Adipose tissue (tissue), 3 donors: ENCODE results near the gene ANAPC2. TPM values are rescaled to one million over a fixed set of nuclear protein-coding genes. Genes with fewer than 3 reads are reported as not detected.

Source experiments
- H3K27ac ChIP-seq: one replicate; pipeline ENCODE4 v1.5.1; 2013; ENCODE audit warnings: low read depth, low read length
- WGBS, 3 donors: extraction: QIAGEN DNeasy Blood & Tissue Kit; methylation state at CpG; one replicate each; pipeline ENCODE4 v1.1.7; 2013; 5-methylcytosine and 5-hydroxymethylcytosine counted together
- polyA plus RNA-seq, 3 donors: library from polyadenylated mRNA; stranded (reverse); fragments of 200-250 nt; gene quantifications; one replicate each; pipeline ENCODE4 v1.2.3, GENCODE V29; 2013
- donor health status: healthy with polysubstance abuse.
- donor health status: Bipolar disorder and iron deficiency.
- donor health status: healthy.

ANAPC2 gene
- polyA plus RNA-seq, 3 donors, result 27.5 to 39.9 (median 38.6) TPM

DNA sequence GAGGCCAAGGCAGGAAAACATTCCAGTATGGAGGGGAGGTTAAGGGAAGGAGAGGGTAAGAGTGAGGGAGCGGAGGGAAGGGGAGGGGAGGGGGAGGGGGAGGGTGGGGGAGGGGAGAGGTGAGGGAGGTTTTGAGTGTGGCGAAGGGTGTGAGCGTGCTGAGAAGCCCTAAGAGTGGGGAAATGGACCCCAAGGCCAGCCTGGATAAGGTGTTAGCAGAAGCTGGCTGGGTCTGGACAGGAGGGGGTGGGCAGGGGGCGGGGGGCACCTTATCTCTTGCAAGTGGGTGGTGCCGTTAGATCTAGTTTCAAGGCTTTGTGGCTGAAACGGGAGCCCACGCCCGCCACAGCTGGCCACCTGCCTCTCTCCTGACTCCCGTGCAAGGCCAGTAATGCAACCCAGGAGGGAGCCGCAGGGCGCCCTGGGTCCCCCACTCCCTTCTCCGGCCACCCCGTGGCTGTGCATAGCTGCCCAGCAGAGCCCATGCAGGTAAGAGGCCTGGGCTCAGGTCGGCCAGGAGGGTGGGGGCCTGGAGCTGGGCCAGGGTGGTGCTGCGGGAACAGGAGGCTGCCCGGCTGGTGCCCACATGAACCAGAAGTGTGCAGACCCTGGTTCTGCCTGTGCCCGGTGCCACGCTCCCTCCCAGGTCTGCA is 39.6 kb upstream of the ANAPC2 start:
- WGBS, 3 donors, result 25 to 43% (median 33%) methylated on average over 18 of the region's 18 CpGs

DNA sequence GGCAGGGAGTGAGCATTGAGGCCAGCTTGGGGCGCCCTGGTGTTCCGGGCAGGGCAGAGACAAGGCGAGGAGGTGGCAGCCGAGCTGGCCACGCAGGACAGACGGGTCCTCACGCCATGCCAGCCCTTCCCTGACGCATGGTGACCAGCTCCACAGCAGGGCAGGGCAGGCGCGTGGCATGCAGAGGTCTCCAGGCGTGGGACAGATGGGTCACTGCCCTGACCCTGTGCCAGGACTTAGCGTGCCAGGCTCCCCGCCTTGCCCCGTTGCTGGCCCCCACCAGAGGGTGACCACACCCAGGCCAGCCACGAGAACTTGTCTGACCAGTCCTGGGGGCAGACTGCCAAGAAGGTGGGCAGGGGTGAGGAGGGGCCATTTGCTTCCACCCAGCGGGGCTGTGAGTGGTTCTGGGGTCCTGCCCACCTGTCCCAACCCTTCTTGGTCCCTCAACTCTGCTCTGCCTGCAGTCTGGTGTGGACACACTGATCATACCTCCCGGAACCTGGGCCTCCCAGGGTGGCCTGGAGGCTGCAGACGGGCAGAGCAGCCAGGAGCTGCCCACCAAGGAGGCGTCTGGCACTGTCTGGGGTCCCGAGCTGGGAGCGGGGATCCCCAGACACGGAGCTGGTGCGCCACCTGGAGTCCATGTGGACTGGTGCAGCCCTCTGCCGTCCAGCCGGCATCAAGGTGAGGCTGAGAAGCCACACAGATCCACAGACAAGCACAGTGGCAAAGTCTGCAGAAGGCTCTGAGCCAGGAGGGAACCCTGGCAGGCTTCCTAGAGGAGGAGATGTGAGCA is 38.9 kb upstream of the ANAPC2 start, which contains the start of gene RNF224:
RNF224 (plus strand) TSS at position 449 of the 799 bp plus-strand sequence. CDS start 834 bp downstream, outside the sequence.
- 11 to 39% (median 31%) methylated on average over 22 to 25 of the region's 25 CpGs for WGBS, 3 donors
- H3K27ac ChIP-seq, result no peak within 1 kb of the TSS

More for the DNA sequence above, 39.6 kb upstream of the ANAPC2 start:
- H3K27ac ChIP-seq, result no peak overlapping the region

DNA sequence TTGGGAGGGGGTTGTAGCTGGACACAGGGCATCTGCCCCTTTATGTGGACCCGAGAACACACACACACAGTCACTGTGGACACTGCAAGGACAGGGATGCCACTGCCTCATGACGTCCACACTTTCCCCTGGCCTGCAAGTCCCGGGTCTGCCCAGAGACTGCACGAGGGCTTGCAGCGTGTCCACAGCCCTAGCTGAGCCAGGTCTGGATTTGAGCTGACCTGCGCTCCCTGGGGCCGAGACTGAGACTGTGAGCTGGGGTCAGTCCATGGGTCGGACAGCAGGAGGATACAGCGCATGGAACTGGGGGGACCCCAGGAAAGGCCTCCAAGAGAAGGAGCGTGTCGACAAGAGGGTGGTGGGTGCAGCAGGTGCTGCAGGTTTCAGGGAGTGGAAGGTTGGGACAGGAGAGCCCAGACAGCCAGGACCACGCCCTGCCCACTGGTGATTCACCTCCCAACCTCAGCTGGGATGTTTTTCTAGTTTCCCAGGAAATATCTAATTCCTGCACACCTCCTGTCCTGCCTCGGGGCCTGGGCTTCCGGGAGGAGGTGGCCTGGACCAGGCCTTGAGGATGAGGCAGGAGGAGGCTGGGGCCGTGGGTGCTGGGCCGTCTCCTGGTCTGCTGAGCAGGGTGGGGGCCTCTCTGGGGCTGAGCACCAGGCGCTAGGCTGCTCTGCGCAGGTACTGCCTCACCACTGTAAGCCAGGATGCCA is 38.1 kb upstream of the ANAPC2 start:
- H3K27ac ChIP-seq, result no peak overlapping the region
- 64 to 70% (median 66%) methylated on average over 18 of the region's 18 CpGs for WGBS, 3 donors

DNA sequence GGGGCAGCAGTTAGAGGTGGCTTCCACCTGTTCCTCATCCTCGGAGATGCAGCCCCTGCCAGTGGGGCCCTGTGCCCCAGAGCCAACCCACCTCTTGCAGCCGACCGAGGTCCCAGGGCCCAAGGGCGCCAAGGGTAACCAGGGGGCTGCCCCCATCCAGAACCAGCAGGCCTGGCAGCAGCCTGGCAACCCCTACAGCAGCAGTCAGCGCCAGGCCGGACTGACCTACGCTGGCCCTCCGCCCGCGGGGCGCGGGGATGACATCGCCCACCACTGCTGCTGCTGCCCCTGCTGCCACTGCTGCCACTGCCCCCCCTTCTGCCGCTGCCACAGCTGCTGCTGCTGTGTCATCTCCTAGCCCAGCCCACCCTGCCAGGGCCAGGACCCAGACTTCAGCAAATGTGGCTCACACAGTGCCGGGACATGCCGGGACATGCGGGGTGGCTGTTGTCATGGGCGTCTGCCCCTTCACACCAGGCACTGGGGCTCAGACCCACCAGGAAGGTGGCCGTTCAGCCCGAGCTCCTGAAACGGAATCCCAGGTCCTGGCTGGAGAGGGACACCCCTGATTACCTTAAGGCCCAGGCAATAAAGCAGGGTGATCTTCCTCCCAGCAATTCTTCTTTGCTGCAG is 37.5 kb upstream of the ANAPC2 start:
- H3K27ac ChIP-seq, result no peak overlapping the region
- 79% methylated on average over 21 of the region's 21 CpGs for WGBS, 3 donors

DNA sequence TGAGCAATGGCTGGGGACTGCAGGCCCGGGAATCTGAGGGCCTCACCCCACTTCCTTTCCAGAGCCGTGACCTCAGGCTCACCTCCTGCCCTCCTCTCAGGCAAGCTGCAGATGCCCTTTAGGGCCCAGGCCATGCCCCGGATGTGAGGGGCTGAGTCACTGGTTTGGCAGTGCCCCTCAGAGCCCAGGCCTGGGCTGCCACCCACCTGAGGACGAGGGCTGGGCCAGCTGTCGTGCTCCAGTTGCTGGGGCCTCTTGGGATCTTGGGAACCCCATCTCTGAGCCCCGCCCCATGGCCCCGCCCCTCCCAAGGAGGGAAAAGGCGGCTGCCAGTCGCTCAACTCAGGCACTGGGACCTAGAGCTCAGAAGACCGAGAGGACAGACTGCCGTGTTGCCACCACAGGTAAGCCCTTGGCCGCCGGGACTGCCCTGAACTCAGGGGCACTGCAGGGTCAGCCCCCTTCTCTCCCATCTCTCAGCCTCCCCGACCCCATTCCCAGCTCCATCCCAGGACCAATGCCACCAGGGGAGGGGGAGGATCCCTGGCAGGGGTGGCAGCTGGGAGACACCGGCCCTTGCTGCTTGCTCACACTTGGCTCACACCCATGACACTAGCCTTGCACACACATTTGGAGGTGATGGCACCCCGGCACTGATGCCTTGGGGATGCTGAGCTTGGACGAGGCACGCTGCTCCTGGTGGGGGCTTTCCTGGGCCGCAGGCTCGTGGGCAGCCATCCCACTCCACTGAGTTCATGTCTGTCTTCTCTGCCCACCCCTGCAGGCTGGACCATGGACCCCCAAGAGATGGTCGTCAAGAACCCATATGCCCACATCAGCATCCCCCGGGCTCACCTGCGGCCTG is 36.7 kb upstream of the ANAPC2 start, which contains the start of gene CYSRT1:
CYSRT1 (plus strand) TSS at position 345 of the 865 bp plus-strand sequence; CDS start at position 793, 448 bp downstream.
- 54 to 56% (median 55%) methylated on average over 22 to 23 of the region's 23 CpGs for WGBS, 3 donors
- H3K27ac ChIP-seq, result no peak within 1 kb of the TSS

DNA sequence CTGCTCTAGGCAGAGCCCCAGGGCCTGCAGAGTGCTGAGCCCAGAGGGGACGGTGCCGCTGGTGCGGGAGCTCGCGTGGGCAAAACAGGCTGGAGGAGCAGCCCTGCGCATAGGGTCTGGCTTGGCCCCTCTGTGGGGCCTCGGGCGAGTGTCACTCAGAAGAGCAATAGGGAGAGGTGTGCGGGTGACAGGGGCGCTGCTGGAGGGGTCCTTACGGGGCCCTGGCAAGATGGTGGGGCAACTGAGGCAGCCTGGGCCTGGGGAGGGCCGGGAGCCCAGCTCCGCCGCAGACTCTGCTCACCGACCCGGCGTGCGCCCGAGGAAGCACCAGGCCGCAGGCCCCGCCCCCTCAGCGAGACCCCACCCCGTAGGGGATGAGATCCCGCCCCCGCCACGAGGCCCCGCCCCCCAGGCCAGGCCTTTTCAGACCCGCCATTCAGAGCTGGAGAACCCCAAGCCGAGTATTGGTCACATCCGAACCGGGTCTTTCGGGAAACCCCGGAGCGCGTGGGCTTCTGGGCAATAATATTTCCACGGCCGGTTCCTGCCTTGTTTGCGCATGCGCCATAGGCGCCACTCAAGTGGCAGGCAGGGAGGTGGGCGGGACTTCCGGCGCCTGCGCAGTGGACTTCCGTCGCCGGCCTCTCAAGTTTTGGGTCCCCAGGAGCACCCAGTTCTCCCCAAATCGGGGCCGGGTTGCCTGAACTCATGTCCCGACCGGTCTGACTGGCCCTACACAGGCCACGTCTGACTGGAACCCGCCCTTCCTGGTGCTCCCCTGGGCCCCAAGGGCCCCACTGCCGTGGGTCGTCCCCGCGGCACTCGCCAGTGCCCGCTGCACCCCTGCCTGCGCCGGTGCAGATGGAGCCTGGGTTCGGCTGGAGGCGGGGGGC is 35.0 kb upstream of the ANAPC2 start:
- H3K27ac ChIP-seq, result no peak overlapping the region
- WGBS, 3 donors, result 1 to 3% (median 1%) methylated on average over 47 to 63 of the region's 63 CpGs

DNA sequence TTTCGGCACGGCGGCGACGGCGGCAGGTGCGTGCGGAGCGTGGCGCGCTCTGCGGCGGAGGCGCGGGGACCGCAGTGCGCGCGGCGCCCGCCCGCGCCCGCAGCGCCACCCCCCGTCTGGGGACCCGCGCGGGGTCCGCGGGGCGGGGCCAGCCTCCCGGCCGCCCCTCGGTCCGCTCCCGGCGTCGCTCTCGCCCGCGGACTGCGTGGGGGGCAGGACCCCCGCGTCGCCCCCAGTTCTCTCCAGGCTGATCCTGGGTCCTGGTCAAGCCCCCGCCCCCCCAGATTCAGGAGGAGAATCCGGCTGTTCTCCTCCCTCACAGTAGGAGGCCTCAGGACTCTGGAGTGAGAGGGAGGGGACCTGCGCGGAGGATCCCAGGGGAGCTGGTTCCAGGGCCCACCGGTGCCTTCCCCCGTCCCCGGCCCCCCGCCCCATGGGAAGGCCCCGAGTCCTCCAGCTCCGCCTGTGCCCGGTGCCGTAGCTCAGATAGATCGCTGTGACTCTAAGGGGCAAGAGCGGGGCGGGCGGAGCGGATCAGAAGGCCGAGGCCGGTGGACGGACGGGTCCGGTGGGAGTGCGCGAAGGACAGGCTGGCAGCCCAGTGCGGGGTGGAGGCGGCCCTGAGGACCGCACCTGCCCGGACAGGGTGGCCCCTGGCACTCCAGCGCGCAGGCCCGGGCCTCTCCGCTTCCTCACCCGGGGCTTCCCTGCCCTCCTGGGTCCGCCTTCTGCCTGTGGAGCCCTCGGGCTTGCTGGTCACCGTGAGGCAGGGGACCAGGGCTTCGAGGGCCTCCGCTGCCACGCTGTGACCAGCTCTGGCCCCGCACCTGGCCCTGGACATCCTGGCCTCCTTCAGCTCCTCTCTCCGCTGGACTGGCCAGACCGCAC is 34.1 kb upstream of the ANAPC2 start, which contains the start of gene RNF208:
RNF208 (minus strand) TSS at position 51 of the 888 bp plus-strand sequence. CDS start 1,028 bp downstream, outside the sequence.
- H3K27ac ChIP-seq, result no peak within 1 kb of the TSS
- 5% methylated on average over 53 to 88 of the region's 88 CpGs for WGBS, 3 donors

DNA sequence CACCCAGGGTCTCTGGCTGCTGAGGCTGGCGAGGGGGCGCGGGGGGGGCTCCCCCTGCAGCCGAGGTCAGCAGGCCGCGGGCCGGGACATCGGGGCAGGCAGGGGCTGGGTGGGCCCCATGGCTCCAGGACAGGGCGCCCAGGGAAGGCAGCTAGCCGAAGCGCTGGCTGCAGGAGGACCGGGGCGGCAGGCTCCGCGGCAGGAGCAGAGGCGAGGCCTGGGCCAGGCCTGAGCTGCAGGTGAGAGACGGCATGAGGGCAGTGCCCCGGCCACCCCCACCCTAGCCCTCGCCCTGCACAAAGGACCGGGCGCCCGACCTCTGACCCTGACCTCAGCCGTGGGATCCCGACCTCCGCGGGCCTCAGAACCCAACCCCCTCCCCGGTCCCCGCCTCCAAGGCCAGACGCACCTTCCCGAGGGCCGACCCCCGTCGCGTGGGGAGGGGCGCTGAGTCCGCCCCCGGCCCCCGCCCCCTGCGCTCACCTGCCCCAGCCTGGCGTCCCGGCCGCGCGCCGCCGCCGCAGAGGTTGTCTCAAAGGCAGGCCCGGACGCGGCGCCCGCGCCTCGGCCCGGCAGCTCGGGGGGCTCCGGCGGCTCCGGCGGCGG is 33.2 kb upstream of the ANAPC2 start:
- H3K27ac ChIP-seq, result no peak overlapping the region
- WGBS, 3 donors, result 2 to 13% (median 11%) methylated on average over 34 to 61 of the region's 61 CpGs

DNA sequence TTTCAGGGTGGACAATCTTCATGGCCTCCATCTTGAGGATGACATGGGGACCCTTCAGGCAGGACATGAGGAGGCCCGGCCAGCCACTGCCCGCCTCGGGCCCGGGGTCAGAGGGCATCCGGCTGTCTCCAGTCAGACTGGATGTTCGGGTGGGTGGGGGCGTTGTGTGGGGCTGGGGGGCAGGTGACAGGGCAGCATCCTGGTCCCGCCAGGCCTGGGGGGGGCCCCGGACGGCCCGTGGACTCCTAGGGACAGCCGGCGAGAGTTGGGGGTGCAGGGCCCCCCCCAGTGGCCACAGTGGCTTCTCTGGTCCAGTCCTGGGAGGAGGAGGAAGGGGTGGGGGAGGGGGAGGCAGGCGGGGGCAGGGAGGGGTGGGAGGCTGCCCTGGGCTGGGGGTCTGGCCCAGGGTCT is 32.7 kb upstream of the ANAPC2 start:
- no peak overlapping the region for H3K27ac ChIP-seq
- 79 to 84% (median 84%) methylated on average over 11 to 14 of the region's 14 CpGs for WGBS, 3 donors

DNA sequence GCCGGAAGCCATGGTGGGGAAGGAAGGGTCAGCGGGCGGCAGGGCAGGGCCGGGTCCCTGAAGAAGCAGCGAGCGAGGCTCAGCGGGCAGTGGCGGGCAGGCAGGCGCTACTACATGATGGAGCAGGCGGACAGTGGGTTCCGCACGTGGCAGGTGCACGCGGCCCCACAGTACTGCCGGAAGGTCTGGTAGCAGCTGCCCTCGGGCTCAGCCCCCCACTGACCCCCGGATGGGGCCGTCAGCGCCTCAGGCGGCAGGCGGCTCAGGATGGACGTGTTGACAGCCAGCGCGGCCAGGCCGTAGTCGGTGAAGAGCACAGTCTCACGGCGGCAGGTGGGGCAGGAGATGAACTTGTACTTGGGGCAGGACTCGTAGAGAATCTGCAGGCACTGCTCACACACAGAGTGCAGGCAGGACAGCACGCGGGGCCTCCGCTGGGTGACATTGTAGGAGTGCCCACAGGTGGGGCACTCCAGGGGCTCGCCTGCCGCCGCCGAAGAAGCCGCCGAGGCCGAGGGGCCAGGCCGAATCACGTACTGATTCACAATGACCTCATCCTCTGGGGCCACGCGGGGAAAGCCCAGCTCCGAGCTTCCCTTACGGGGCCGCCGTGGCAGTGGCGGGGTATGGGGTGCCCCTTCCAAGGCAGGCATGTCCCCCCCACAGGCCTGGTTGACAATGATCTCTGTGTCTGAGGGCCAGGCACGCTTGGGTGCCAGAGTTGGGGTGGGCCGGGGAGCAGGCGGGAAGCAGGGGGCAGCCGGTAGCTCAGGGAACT is 32.1 kb upstream of the ANAPC2 start:
- no peak overlapping the region for H3K27ac ChIP-seq
- 88 to 93% (median 92%) methylated on average over 50 to 52 of the region's 52 CpGs for WGBS, 3 donors

DNA sequence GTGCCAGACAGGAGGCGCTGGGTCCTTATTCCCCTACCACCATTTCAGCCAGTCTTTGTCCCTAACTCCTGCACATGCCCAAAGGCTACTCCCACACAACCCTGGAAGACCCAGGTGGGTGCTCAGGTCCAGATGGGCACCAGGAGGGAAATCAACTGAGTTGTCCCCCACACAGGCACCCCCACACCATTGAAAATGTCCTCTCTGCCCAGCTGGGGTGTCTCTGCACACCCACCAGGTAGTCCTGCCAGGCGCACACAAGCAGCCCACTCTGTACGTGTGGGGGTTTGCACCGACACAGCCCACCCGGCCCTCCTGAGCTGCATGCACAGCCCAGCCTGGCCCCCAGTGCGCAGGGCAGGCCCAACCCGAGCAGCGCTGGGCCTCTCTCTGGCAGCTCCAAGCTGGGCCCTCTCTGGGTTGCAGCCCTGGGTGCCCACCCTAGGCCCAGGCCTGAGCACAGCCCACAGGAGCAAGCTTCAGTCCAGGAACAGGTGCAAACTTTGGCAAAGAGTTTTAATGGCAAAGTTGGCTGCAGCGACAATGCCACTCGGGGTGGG is 31.5 kb upstream of the ANAPC2 start:
- H3K27ac ChIP-seq, result no peak overlapping the region
- 91% methylated on average over 10 of the region's 10 CpGs for WGBS, 3 donors

DNA sequence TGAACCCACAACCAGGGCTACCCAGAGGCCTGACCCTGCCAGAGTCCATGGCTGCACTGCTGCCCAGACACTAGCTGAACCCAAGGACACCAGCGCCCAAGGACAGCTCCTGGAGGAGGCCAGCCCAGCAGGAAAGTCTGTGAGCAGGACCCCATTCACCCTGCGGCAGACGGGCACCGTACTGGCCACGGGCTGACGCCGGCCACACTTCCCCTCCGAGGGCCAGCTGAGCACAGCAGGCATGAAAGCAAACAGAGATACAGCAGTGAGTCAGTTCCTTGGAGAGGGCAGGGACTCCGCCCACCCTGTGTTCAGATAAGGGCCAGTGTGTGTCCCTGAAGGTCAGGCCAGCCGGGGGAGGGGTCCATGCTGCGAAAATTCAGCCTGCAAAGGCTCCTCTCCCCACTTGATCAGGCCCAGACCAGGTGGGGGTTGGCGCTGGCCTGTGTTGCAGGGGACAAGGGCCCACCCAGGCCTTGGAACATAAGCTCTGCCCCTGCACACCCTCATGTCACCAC is 30.5 kb upstream of the ANAPC2 start:
- H3K27ac ChIP-seq, result no peak overlapping the region
- WGBS, 3 donors, result 41 to 70% (median 63%) methylated on average over 12 of the region's 12 CpGs

DNA sequence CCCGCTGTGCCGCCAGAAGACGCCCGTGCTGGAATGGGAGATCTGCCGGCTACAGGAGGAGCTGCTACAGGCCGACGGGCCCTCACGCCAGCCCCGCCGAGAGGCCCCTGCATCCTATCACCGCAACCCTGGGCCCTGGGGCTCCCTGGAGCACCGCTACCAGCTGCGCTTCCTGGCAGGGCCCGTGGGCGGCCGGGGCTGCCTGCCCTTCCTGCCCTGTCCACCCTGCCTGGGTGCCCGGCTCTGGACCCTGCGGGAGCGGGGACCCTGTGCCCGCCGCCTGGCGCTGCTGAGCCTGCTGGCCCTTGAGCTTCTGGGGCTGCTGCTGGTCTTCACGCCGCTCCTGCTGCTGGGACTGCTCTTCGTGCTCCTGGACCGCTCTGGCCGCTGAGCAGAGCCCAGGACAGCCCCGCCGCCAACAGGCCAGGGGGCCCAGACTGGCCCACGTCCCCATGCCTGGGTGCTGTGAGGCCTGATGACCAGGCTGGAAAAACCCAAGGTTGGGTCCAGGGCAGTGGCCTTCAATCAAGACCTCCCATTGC is 29.9 kb upstream of the ANAPC2 start:
- 80 to 89% (median 80%) methylated on average over 27 to 30 of the region's 30 CpGs for WGBS, 3 donors
- no peak overlapping the region for H3K27ac ChIP-seq
